Chondrocyte (in vitro differentiated cells): ENCODE results near the gene DENND1A. TPM values are rescaled to one million over a fixed set of nuclear protein-coding genes. Genes with fewer than 3 reads are reported as not detected.

Experiments
- DNase-seq: peaks from one replicate; pipeline ENCODE4 v3.0.0; 2021; ENCODE audit warnings: mixed read lengths, low spot score
- H3K27ac Mint-ChIP-seq: one replicate; pipeline ENCODE4 v1.8.0; 2021; ENCODE audit warnings: mild to moderate bottlenecking, moderate library complexity, mixed read lengths; ENCODE audit not compliant: unreplicated experiment
- H3K27me3 Mint-ChIP-seq: 2 replicates; pipeline ENCODE4 v1.8.0; 2021; ENCODE audit warnings: low read depth, mixed read lengths
- H3K36me3 Mint-ChIP-seq: 2 replicates; pipeline ENCODE4 v1.8.0; 2021; ENCODE audit warnings: low read depth, mixed read lengths
- H3K4me1 Mint-ChIP-seq: 2 replicates; pipeline ENCODE4 v1.8.0; 2021; ENCODE audit warnings: low read depth, mild to moderate bottlenecking, mixed read lengths
- H3K4me3 Mint-ChIP-seq: one replicate; pipeline ENCODE4 v1.8.0; 2021; ENCODE audit warnings: mild to moderate bottlenecking, moderate library complexity, mixed read lengths; ENCODE audit not compliant: unreplicated experiment
- H3K9me3 Mint-ChIP-seq: 2 replicates; pipeline ENCODE4 v1.8.0; 2021; ENCODE audit warnings: low read depth, mixed read lengths
- total RNA-seq: library from RNA; stranded (reverse); gene quantifications from 3 replicates; pipeline ENCODE4 v1.2.1, GENCODE V29; 2021
- TF ChIP-seq, protein P1 (sequence below): fragments of 200-600 bp; sonication (generic); IDR thresholded peaks from 2 replicates; pipeline ENCODE4 v1.5.0; 2021; ENCODE audit warnings: antibody characterized with exemption, mild to moderate bottlenecking, moderate library complexity

DENND1A gene
- total RNA-seq, 1 donor from 2014 or later = 15.3 TPM

DNA sequence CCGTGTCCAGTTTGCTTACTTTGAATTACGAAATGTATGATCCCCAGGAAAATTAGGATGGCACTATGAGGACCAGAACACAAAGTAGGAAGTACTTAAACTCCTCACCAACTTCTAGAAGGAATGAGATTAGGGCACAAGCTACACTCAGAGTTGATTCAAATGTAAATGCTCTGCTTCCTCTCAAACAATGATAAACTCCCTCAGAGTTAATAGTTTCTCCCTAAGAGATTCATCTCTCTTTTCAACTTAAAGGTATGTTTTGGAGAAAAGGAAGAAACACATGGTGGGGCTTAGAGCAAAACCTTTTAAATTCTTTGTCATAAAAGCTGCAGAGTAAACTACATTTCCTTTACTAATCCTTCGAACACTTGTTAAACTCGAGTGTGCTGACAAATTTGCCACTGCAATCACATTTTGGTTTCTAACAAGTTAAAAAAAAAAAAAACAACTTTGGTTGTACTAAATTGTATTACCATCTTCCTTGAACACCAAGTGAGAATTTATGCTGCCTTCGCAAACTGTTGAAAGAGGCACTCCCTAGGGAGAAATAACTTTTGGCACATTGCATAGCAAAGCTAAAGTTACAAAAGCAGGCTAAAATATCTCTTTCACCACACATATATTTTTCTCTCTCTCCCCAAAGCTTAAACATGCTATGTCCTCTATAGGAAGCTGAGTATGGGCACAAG is 66.6 kb downstream of the DENND1A start:
- H3K4me3 Mint-ChIP-seq = no peak overlapping the region
- no peaks in the 10 kb centered on the region for H3K36me3 Mint-ChIP-seq
- no peak for DNase-seq
- H3K9me3 Mint-ChIP-seq = no peaks in the 10 kb centered on the region
- TF ChIP-seq, protein P1, sequence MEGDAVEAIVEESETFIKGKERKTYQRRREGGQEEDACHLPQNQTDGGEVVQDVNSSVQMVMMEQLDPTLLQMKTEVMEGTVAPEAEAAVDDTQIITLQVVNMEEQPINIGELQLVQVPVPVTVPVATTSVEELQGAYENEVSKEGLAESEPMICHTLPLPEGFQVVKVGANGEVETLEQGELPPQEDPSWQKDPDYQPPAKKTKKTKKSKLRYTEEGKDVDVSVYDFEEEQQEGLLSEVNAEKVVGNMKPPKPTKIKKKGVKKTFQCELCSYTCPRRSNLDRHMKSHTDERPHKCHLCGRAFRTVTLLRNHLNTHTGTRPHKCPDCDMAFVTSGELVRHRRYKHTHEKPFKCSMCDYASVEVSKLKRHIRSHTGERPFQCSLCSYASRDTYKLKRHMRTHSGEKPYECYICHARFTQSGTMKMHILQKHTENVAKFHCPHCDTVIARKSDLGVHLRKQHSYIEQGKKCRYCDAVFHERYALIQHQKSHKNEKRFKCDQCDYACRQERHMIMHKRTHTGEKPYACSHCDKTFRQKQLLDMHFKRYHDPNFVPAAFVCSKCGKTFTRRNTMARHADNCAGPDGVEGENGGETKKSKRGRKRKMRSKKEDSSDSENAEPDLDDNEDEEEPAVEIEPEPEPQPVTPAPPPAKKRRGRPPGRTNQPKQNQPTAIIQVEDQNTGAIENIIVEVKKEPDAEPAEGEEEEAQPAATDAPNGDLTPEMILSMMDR = no peak
- H3K27ac Mint-ChIP-seq = peak overlapping the region; percentile 20
- peaks cover 34% of the 10 kb centered on the region for H3K4me1 Mint-ChIP-seq
- no peaks in the 10 kb centered on the region for H3K27me3 Mint-ChIP-seq

DNA sequence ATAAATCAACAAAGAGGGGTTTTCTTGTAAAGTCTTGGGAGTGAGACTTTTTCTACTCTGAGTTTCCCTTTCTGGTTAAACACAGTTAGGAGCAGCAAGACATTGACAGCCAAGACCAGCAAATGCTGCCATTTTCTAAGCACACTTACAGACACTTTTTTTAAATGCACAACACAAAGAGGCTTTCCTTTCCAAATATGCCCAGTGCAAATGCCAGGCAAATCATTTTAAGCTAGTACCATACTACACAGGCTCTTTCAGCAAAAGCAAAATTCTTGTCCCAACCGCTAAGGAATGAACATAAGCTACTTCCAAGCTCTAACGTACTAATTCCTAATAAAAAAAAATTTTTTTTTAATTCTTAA is 68.2 kb downstream of the DENND1A start:
- H3K9me3 Mint-ChIP-seq = peaks cover 4% of the 10 kb centered on the region
- no peaks in the 10 kb centered on the region for H3K36me3 Mint-ChIP-seq
- no peak for DNase-seq
- H3K27me3 Mint-ChIP-seq = no peaks in the 10 kb centered on the region
- TF ChIP-seq, protein P1 = no peak
- peaks cover 27% of the 10 kb centered on the region for H3K4me1 Mint-ChIP-seq
- no peak overlapping the region for H3K27ac Mint-ChIP-seq
- no peak overlapping the region for H3K4me3 Mint-ChIP-seq

DNA sequence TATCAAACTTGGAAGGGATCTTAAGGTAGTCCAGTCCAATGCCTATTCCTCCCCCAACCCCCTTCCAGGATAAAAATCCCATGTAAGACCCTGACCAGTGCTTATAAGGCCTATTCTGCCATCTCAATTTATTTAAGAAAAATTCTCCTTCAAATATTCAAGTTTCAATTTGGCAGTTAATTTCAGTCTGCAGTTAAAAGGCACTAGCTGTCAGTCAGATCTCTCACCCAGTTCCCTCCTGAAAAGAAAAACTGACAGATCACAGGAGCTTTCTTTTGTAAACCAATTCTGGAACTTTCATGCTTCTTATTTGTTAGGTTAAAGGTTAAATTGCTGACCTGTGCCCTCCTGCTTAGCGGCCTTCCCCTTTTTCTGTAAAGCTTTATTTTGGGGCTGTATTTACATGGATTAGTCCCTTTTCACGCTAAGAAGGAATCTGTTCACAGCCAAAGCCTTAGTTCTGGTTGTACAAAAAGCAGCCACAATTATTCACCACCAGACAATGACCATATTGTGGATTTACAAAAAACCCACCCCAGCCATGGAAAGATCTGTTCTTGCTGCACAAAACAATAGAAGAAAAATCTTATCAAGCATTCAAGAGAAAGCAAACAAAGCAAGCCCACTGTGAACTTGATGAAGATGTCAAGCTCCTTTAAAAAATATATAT is 68.7 kb downstream of the DENND1A start:
- H3K27me3 Mint-ChIP-seq = no peaks in the 10 kb centered on the region
- no peak for DNase-seq
- H3K36me3 Mint-ChIP-seq = no peaks in the 10 kb centered on the region
- H3K9me3 Mint-ChIP-seq = peaks cover 4% of the 10 kb centered on the region
- no peak overlapping the region for H3K4me3 Mint-ChIP-seq
- H3K27ac Mint-ChIP-seq = no peak overlapping the region
- TF ChIP-seq, protein P1 = no peak
- H3K4me1 Mint-ChIP-seq = peaks cover 27% of the 10 kb centered on the region

DNA sequence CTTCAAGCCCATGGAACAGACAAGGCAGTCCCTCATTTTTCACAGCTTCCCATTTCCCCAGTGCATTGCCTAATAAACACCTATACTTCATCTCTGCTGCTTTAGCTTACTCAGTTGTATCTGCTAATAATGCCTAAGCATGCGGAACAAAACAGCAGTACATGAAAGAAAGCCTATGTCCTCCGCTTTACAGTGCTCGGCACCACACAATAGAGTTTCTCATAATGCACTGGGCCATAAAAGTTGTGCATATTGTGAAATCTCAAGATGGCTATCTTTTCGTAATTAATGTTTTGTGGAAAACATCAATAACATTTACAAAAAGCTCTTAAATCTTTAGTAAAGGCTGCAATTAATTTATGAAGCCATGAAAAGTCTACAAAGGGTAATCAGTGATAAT is 69.3 kb downstream of the DENND1A start:
- H3K4me3 Mint-ChIP-seq = no peak overlapping the region
- peaks cover 4% of the 10 kb centered on the region for H3K9me3 Mint-ChIP-seq
- H3K4me1 Mint-ChIP-seq = peaks cover 27% of the 10 kb centered on the region
- H3K27me3 Mint-ChIP-seq = no peaks in the 10 kb centered on the region
- H3K36me3 Mint-ChIP-seq = no peaks in the 10 kb centered on the region
- TF ChIP-seq, protein P1 = no peak
- no peak overlapping the region for H3K27ac Mint-ChIP-seq
- DNase-seq = no peak

DNA sequence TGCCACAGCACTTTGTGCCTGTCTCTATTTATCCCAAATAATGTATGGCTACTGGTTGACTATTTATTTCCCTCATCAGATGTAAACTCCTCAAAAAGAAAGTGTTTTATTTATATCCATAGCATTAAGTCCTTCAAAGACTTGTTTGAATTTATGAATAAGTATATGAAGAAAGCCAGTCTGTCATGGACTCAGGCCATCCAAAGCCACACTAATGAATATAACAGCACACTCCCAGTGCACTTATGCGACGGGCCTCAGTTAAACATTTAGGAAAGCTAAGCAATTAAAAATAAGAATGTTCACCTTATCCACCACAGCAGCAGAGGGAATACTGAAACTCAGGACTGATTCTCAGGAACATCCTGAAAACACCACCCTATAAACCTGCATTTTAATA is 77.5 kb downstream of the DENND1A start:
- TF ChIP-seq, protein P1 = no peak
- H3K27ac Mint-ChIP-seq = no peak overlapping the region
- H3K4me3 Mint-ChIP-seq = no peak overlapping the region

More for the DNA sequence above, 77.5 kb downstream of the DENND1A start:
- no peaks in the 10 kb centered on the region for H3K27me3 Mint-ChIP-seq
- DNase-seq = no peak
- H3K36me3 Mint-ChIP-seq = peaks cover 3% of the 10 kb centered on the region
- peaks cover 9% of the 10 kb centered on the region for H3K9me3 Mint-ChIP-seq
- no peaks in the 10 kb centered on the region for H3K4me1 Mint-ChIP-seq
